ENCODE measurements around the gene SLC5A5.

SLC5A5 gene

GRCh38 chr19:17866964-17867486 lies 4.7 kb upstream of the SLC5A5 start:
- Histone ChIP-seq H3K4me3 (ENCODE audit: low read length) (no peak overlapping the region), H3K9ac (ENCODE audit: low read length) (no peak overlapping the region), H3K27ac (ENCODE audit: low read length) (no peak overlapping the region), H3K79me2 (ENCODE audit: low read length) (peaks cover 8% of the 10 kb centered on the region), H3K4me1 (ENCODE audit: low read length) (peaks cover 8% of the 10 kb centered on the region), H3K4me2 (ENCODE audit: low read length) (no peak overlapping the region), H3K27me3 (ENCODE audit: low read depth, low read length) (no peaks in the 10 kb centered on the region; the same call in 1 of the 2 replicates), H3K9me3 (ENCODE audit: insufficient read depth, low read length) (no peaks in the 10 kb centered on the region), H3K36me3 (replicated peaks; ENCODE audit: low read depth, low read length) (peaks cover 30% of the 10 kb centered on the region), H2AFZ (ENCODE audit: low read depth, low read length) (no peak overlapping the region), H4K20me1 (ENCODE audit: insufficient read depth, low read length) (peaks cover 40% of the 10 kb centered on the region)
- TF ChIP-seq EZH2phosphoT487 (IDR thresholded peaks at IDR 0.05; ENCODE audit: low read depth) (no peak), CTCF (IDR thresholded peaks at IDR 0.05; ENCODE audit: low read depth, low read length) (no peak)

- Histone ChIP-seq H2AFZ (ENCODE audit: low read depth, low read length) (no peak overlapping the region), H3K27me3 (ENCODE audit: low read depth, low read length) (no peaks in the 10 kb centered on the region; the same call in 1 of the 2 replicates), H3K9me3 (ENCODE audit: insufficient read depth, low read length) (no peaks in the 10 kb centered on the region), H3K4me2 (ENCODE audit: low read length) (no peak overlapping the region), H4K20me1 (ENCODE audit: insufficient read depth, low read length) (peaks cover 24% of the 10 kb centered on the region), H3K4me3 (ENCODE audit: low read length) (no peak overlapping the region), H3K9ac (ENCODE audit: low read length) (no peak overlapping the region), H3K79me2 (ENCODE audit: low read length) (no peaks in the 10 kb centered on the region), H3K27ac (ENCODE audit: low read length) (no peak overlapping the region), H3K4me1 (ENCODE audit: low read length) (no peaks in the 10 kb centered on the region), H3K36me3 (replicated peaks; ENCODE audit: low read depth, low read length) (peaks cover 14% of the 10 kb centered on the region)
- no peak for TF ChIP-seq CTCF (IDR thresholded peaks at IDR 0.05; ENCODE audit: low read depth, low read length)
- no peak for TF ChIP-seq EZH2phosphoT487 (IDR thresholded peaks at IDR 0.05; ENCODE audit: low read depth)
Measured at GRCh38 chr19:17868669-17869068, 3.1 kb upstream of the SLC5A5 start.

DNA sequence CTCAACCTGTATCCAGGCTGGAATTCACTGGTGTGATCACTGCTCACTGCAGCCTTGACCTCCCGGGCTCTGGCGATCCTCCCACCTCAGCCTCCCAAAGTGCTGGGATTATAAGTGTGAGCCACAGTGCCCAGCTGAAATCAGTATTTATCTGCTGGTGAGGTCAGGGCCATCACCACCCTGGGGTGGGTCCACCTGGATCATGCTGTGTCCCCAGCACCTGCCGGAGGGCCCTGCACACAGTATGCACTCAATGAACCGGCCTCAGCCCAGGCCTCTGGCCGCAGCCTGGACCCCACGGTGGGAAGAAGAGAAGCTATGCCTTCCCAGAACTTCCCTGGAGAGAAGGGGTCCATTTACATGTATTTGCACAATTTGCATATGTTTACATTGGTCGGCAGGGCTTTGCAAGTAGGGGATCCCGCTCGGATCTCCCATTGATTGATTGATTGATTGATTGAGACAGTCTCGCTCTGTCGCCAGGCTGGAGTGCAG lies 2.6 kb upstream of the SLC5A5 start:
- Histone ChIP-seq H3K4me2 (ENCODE audit: low read length) (no peak overlapping the region), H3K79me2 (ENCODE audit: low read length) (no peaks in the 10 kb centered on the region), H3K4me3 (ENCODE audit: low read length) (no peak overlapping the region), H3K9me3 (ENCODE audit: insufficient read depth, low read length) (no peaks in the 10 kb centered on the region), H3K27me3 (ENCODE audit: low read depth, low read length) (no peaks in the 10 kb centered on the region; the same call in 1 of the 2 replicates), H4K20me1 (ENCODE audit: insufficient read depth, low read length) (peaks cover 19% of the 10 kb centered on the region), H3K9ac (ENCODE audit: low read length) (no peak overlapping the region), H3K27ac (ENCODE audit: low read length) (no peak overlapping the region), H3K36me3 (replicated peaks; ENCODE audit: low read depth, low read length) (peaks cover 9% of the 10 kb centered on the region), H3K4me1 (ENCODE audit: low read length) (no peaks in the 10 kb centered on the region), H2AFZ (ENCODE audit: low read depth, low read length) (no peak overlapping the region)
- TF ChIP-seq CTCF (IDR thresholded peaks at IDR 0.05; ENCODE audit: low read depth, low read length) = no peak
- TF ChIP-seq EZH2phosphoT487 (IDR thresholded peaks at IDR 0.05; ENCODE audit: low read depth) = no peak

DNA sequence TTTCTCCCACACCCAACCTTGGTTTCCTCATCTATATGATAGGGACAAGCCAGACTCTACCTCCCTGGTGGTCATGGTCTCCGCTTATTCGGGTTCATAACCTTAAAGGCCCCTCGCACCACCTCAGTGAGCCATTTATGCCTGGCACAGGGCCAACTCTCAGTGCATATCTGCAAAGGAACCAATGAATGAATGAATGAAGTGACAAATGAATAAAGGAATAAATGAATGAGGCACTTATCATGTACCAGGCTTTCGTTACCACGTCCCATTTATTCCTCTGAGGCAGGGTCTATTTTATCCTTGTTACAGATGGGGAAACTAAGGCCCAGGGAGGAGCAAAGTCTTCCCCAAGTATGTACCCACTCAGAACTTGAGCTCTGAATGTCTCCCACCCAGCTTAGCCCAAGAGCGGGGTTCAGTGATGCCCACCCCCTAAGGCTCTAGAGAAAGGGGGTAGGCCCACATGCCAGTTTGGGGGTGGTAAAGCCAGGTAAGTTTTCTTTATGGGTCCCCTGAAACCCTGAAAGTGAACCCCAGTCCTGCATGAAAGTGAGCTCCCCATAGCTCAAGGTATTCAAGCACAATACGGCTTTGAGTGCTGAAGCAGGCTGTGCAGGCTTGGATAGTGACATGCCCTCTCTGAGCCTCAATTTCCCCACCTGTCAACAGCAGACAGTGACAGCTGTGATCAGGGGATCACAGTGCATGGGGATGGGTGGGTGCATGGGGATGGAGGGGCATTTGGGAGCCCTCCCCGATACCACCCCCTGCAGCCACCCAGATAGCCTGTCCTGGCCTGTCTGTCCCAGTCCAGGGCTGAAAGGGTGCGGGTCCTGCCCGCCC lies 490 bp upstream of the SLC5A5 start:
- Histone ChIP-seq H3K4me1 (ENCODE audit: low read length) (no peaks in the 10 kb centered on the region), H3K9me3 (ENCODE audit: insufficient read depth, low read length) (no peaks in the 10 kb centered on the region), H3K4me2 (ENCODE audit: low read length) (no peak overlapping the region), H3K36me3 (replicated peaks; ENCODE audit: low read depth, low read length) (no peaks in the 10 kb centered on the region), H3K4me3 (ENCODE audit: low read length) (no peak overlapping the region), H3K9ac (ENCODE audit: low read length) (no peak overlapping the region), H4K20me1 (ENCODE audit: insufficient read depth, low read length) (no peaks in the 10 kb centered on the region), H2AFZ (ENCODE audit: low read depth, low read length) (no peak overlapping the region), H3K27me3 (ENCODE audit: low read depth, low read length) (no peaks in the 10 kb centered on the region; the same call in 1 of the 2 replicates), H3K79me2 (ENCODE audit: low read length) (no peaks in the 10 kb centered on the region), H3K27ac (ENCODE audit: low read length) (no peak overlapping the region)
- no peak for TF ChIP-seq EZH2phosphoT487 (IDR thresholded peaks at IDR 0.05; ENCODE audit: low read depth)
- no peak for TF ChIP-seq CTCF (IDR thresholded peaks at IDR 0.05; ENCODE audit: low read depth, low read length)
